Neural progenitor cell (in vitro differentiated cells): ENCODE measurements around the gene NUP93.

Experiments
- EZH2 ChIP-seq: fragments of 200-600 bp; sonication (generic); IDR thresholded peaks from 2 replicates; pipeline ENCODE4 v1.6.1; 2017; ENCODE audit warnings: antibody characterized with exemption, mild to moderate bottlenecking, moderate library complexity
- EZH2phosphoT487 ChIP-seq: fragments of 200-600 bp; sonication (generic); IDR thresholded peaks from 2 replicates; pipeline ENCODE4 v1.6.1; 2017; ENCODE audit warnings: antibody characterized with exemption
- TF ChIP-seq, protein P1 (sequence below): fragments of 200-600 bp; sonication (generic); IDR thresholded peaks from 2 replicates; pipeline ENCODE4 v1.5.1; 2017; ENCODE audit warnings: antibody characterized with exemption, mild to moderate bottlenecking

DNA sequence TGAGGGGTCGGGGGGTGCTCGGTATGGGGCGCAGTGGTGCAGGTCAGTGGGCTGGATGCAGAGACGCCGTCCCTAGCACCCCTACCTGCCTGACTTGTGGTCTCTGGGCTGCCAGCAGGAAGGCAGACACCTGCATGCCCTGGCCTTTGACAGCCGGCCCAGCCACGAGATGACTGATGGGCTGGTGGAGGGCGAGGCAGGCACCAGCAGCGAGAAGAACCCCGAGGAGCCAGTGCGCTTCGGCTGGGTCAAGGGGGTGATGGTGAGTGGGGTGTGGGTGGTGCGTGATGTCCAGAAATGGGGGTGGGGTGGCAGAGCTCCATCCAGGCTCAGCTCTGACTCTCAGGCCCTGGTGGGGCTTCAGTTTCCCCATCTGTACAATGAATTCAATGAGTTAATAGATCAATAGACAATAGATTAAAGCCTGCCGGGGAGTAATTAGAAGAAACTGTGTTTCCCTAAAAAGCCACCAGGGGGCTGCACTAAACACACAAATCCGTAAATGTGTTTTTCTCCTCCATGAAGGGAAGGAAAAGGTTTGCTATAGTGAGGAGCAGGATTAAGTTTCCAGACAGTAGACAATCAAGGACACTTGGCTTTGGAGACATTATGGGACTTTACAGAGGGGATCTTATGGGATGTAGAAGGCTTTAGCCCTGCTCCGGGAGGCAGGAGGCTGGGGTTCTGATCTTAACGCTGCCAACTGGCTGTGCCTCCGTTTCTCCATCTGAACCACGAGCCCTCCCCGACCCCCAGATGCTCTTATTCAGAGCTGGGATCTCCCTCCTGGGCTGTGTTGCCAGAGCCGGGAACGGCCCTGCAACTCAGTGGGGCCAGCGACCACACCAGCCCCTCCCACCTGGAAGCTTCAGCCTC is 137.3 kb downstream of the NUP93 start:
- TF ChIP-seq, protein P1, sequence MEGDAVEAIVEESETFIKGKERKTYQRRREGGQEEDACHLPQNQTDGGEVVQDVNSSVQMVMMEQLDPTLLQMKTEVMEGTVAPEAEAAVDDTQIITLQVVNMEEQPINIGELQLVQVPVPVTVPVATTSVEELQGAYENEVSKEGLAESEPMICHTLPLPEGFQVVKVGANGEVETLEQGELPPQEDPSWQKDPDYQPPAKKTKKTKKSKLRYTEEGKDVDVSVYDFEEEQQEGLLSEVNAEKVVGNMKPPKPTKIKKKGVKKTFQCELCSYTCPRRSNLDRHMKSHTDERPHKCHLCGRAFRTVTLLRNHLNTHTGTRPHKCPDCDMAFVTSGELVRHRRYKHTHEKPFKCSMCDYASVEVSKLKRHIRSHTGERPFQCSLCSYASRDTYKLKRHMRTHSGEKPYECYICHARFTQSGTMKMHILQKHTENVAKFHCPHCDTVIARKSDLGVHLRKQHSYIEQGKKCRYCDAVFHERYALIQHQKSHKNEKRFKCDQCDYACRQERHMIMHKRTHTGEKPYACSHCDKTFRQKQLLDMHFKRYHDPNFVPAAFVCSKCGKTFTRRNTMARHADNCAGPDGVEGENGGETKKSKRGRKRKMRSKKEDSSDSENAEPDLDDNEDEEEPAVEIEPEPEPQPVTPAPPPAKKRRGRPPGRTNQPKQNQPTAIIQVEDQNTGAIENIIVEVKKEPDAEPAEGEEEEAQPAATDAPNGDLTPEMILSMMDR: peak; percentile 85
- TF ChIP-seq EZH2phosphoT487 (no peak), EZH2 (no peak)
